ENCODE measurements around the gene MACROD1. TPM values are rescaled to one million over a fixed set of nuclear protein-coding genes. Genes with fewer than 3 reads are reported as not detected.

MACROD1 gene
- total and polyA plus RNA-seq, 7 donors: 147 to 281 (median 180) TPM

GRCh38 chr11:63961608-63962412 lies 204.1 kb downstream of the MACROD1 start:
- DNase-seq: peak; percentile 43 to 77
- no peak for TF ChIP-seq CTCF (IDR thresholded peaks at IDR 0.05)
- H3K4me1 ChIP-seq: no peaks in the 10 kb centered on the region
- ATAC-seq: peak; percentile 30 to 62 (median 52)
- no peak overlapping the region for H3K27ac ChIP-seq
- no peaks in the 10 kb centered on the region for H3K27me3 ChIP-seq (ENCODE audit: insufficient read depth in 3 of 3, low read length in 2 of 3)
- no peak overlapping the region for H3K4me3 ChIP-seq
- H3K36me3 ChIP-seq (ENCODE audit: insufficient read depth in 1 of 2, low read depth in 1 of 2): no peaks in the 10 kb centered on the region
- intact Hi-C loops (cut with DNase I): no loop called here
- no peaks in the 10 kb centered on the region for H3K9me3 ChIP-seq
- WGBS, 3 donors: 19 to 27% (median 22%) methylated on average over 19 of the region's 19 CpGs

- H3K27ac ChIP-seq: no peak overlapping the region
- no peak overlapping the region for H3K4me3 ChIP-seq
- intact Hi-C loops (cut with DNase I): no loop called here
- ATAC-seq (no peak), DNase-seq (no peak)
- no peaks in the 10 kb centered on the region for H3K9me3 ChIP-seq
- WGBS, 3 donors: 86 to 90% (median 88%) methylated on average over 5 of the region's 5 CpGs
- no peak for TF ChIP-seq CTCF (IDR thresholded peaks at IDR 0.05)
- H3K36me3 ChIP-seq (ENCODE audit: insufficient read depth in 1 of 2, low read depth in 1 of 2): peaks cover 3 to 35% of the 10 kb centered on the region in 2 donors
- no peaks in the 10 kb centered on the region for H3K27me3 ChIP-seq (ENCODE audit: insufficient read depth in 3 of 3, low read length in 2 of 3)
- no peaks in the 10 kb centered on the region for H3K4me1 ChIP-seq
Observed at GRCh38 chr11:63958008-63958407, 207.9 kb downstream of the MACROD1 start.

DNA sequence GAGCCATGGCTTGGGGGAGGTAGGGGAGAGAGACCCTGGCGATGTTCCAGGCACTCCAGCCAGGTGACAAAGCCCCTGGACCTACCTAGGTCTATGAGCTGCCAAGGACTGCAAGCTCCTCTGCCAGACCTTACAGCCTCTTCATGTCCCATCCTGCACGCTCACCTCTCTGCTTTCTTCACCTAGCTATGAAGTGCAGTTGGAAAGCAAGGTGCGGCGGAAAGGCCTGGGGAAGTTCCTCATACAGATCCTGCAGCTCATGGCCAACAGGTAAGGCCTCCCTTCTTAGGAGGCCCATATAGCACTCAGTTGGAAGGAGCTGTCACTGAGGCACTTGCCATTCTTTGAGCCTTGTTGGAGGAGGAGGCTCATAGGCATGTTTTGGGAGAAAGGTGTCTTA lies 213.3 kb downstream of the MACROD1 start:
- no peaks in the 10 kb centered on the region for H3K4me1 ChIP-seq
- TF ChIP-seq CTCF (IDR thresholded peaks at IDR 0.05): no peak
- intact Hi-C loops (cut with DNase I): no loop called here
- no peak overlapping the region for H3K27ac ChIP-seq
- DNase-seq (no peak), ATAC-seq (no peak)
- H3K36me3 ChIP-seq (ENCODE audit: insufficient read depth in 1 of 2, low read depth in 1 of 2): peaks cover 3 to 69% of the 10 kb centered on the region in 2 donors
- H3K4me3 ChIP-seq: no peak overlapping the region
- no peaks in the 10 kb centered on the region for H3K9me3 ChIP-seq
- no peaks in the 10 kb centered on the region for H3K27me3 ChIP-seq (ENCODE audit: insufficient read depth in 3 of 3, low read length in 2 of 3)
- WGBS, 3 donors: 96 to 100% (median 98%) methylated on average over 4 of the region's 4 CpGs

DNA sequence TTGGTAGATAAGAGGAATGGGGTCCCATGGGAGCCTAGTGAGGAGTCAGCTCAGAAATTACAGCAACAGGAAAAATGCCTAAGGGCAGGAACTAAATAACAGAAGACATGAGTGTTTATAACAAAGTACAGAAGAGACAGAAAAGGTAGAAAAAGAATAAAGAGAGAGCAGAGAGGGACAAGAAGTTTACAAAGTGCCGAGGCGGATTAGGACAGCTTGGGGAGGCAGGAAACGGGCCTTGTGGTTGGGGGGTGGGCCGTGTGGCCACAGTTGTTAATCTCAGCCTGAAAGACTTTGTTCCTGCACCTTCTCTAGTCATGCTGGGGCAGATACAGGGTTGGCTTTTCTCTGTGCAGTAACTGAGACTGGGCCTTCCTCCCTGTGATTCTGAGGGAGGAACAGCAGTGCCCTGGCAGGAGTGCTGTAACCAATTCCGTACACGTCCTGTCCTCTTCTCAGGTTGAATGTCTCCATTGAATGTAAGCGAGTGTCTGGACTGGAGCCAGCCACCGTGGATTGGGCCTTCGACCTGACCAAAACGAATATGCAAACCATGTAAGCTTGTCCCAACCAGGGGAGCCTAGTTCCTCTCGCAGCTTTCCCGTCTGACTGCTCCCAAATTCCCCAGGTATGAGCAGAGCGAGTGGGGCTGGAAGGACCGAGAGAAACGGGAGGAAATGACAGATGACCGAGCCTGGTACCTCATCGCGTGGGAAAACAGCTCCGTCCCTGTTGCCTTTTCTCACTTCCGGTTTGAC lies 214.0 kb downstream of the MACROD1 start:
- intact Hi-C loops (cut with DNase I): no loop called here
- no peaks in the 10 kb centered on the region for H3K27me3 ChIP-seq (ENCODE audit: insufficient read depth in 3 of 3, low read length in 2 of 3)
- peaks cover 3 to 75% of the 10 kb centered on the region in 2 donors for H3K36me3 ChIP-seq (ENCODE audit: insufficient read depth in 1 of 2, low read depth in 1 of 2)
- ATAC-seq: no peak
- 83 to 85% (median 83%) methylated on average over 20 of the region's 20 CpGs for WGBS, 3 donors
- H3K27ac ChIP-seq: no peak overlapping the region
- no peaks in the 10 kb centered on the region for H3K9me3 ChIP-seq
- no peak overlapping the region for H3K4me3 ChIP-seq
- DNase-seq: no peak
- H3K4me1 ChIP-seq: no peaks in the 10 kb centered on the region
- TF ChIP-seq CTCF (IDR thresholded peaks at IDR 0.05): no peak

Other genes with a start within 250 kb of the MACROD1 start
- 1 to 10 TPM in 1 of 4 donors, under 1 TPM in 3; 0.25 to 2.1 (median 0.47) TPM for gene RCOR2, start 248.9 kb downstream of the MACROD1 start, total RNA-seq
- under 1 TPM; 0.07 to 0.91 (median 0.77) TPM for gene RCOR2, start 248.9 kb downstream of the MACROD1 start, polyA plus RNA-seq
- 10 to 100 TPM in 1 of 4 donors, 1 to 10 TPM in 3; 5.4 to 13.7 (median 7.8) TPM for gene NAA40, start 227.1 kb downstream of the MACROD1 start, total RNA-seq
- gene NAA40, start 227.1 kb downstream of the MACROD1 start, polyA plus RNA-seq: 10 to 100 TPM in 1 of 3 donors, 1 to 10 TPM in 2; 4.6 to 10.5 (median 7.6) TPM
- gene COX8A, start 191.5 kb downstream of the MACROD1 start, total RNA-seq: 100 to 1,000 TPM; 547 to 830 (median 614) TPM
- 1,000 to 10,000 TPM; 1,239 to 1,847 (median 1,663) TPM for gene COX8A, start 191.5 kb downstream of the MACROD1 start, polyA plus RNA-seq
- gene OTUB1, start 179.7 kb downstream of the MACROD1 start, total RNA-seq: 10 to 100 TPM; 39.4 to 47.8 (median 40.8) TPM
- 10 to 100 TPM; 49.1 to 75.4 (median 72.7) TPM for gene OTUB1, start 179.7 kb downstream of the MACROD1 start, polyA plus RNA-seq
- under 1 TPM in 3 of 4 donors, not detected in 1; 0.08 to 0.10 (median 0.08) TPM for gene FLRT1, start 130.2 kb downstream of the MACROD1 start, total RNA-seq
- gene FLRT1, start 130.2 kb downstream of the MACROD1 start, polyA plus RNA-seq: under 1 TPM in 2 of 3 donors, not detected in 1; 0.03 to 0.05 TPM
- gene STIP1, start 20.1 kb upstream of the MACROD1 start, total RNA-seq: 100 to 1,000 TPM; 124 to 194 (median 162) TPM
- 100 to 1,000 TPM; 158 to 207 (median 205) TPM for gene STIP1, start 20.1 kb upstream of the MACROD1 start, polyA plus RNA-seq
- gene FERMT3, start 40.6 kb upstream of the MACROD1 start, total RNA-seq: 10 to 100 TPM in 1 of 4 donors, 1 to 10 TPM in 3; 6.7 to 11.7 (median 8.4) TPM
- gene FERMT3, start 40.6 kb upstream of the MACROD1 start, polyA plus RNA-seq: 1 to 10 TPM; 2.5 to 4.3 (median 3.0) TPM
- 100 to 1,000 TPM in 1 of 4 donors, 10 to 100 TPM in 3; 49.6 to 131 (median 92.5) TPM for gene TRPT1, start 60.1 kb upstream of the MACROD1 start, total RNA-seq
- gene TRPT1, start 60.1 kb upstream of the MACROD1 start, polyA plus RNA-seq: 100 to 1,000 TPM in 2 of 3 donors, 10 to 100 TPM in 1; 88.9 to 109 (median 103) TPM
- 10 to 100 TPM; 39.6 to 59.3 (median 49.6) TPM for gene NUDT22, start 60.2 kb upstream of the MACROD1 start, total RNA-seq
- gene NUDT22, start 60.2 kb upstream of the MACROD1 start, polyA plus RNA-seq: 10 to 100 TPM; 31.6 to 56.0 (median 43.0) TPM
- 10 to 100 TPM; 22.9 to 45.8 (median 30.5) TPM for gene DNAJC4, start 64.4 kb upstream of the MACROD1 start, total RNA-seq
- 10 to 100 TPM; 29.3 to 39.7 (median 29.6) TPM for gene DNAJC4, start 64.4 kb upstream of the MACROD1 start, polyA plus RNA-seq
- gene VEGFB, start 68.5 kb upstream of the MACROD1 start, total RNA-seq: 100 to 1,000 TPM in 2 of 4 donors, 10 to 100 TPM in 2; 77.0 to 125 (median 103) TPM
- gene VEGFB, start 68.5 kb upstream of the MACROD1 start, polyA plus RNA-seq: 100 to 1,000 TPM in 1 of 3 donors, 10 to 100 TPM in 2; 80.4 to 104 (median 100.0) TPM
- 10 to 100 TPM; 17.8 to 26.6 (median 22.3) TPM for gene FKBP2, start 75.0 kb upstream of the MACROD1 start, total RNA-seq
- gene FKBP2, start 75.0 kb upstream of the MACROD1 start, polyA plus RNA-seq: 100 to 1,000 TPM in 1 of 3 donors, 10 to 100 TPM in 2; 45.4 to 228 (median 85.1) TPM
- gene PPP1R14B, start 80.8 kb upstream of the MACROD1 start, total RNA-seq: 100 to 1,000 TPM; 129 to 395 (median 209) TPM
- gene PPP1R14B, start 80.8 kb upstream of the MACROD1 start, polyA plus RNA-seq: 100 to 1,000 TPM; 206 to 522 (median 236) TPM
- 10 to 100 TPM in 1 of 4 donors, 1 to 10 TPM in 3; 5.9 to 10.4 (median 8.2) TPM for gene PLCB3, start 85.4 kb upstream of the MACROD1 start, total RNA-seq
- gene PLCB3, start 85.4 kb upstream of the MACROD1 start, polyA plus RNA-seq: 1 to 10 TPM; 3.8 to 4.7 (median 4.6) TPM
- 10 to 100 TPM; 29.8 to 32.6 (median 30.4) TPM for gene BAD, start 118.6 kb upstream of the MACROD1 start, total RNA-seq
- 100 to 1,000 TPM in 1 of 3 donors, 10 to 100 TPM in 2; 27.7 to 135 (median 69.1) TPM for gene BAD, start 118.6 kb upstream of the MACROD1 start, polyA plus RNA-seq
- 10 to 100 TPM; 13.8 to 20.7 (median 17.6) TPM for gene GPR137, start 119.7 kb upstream of the MACROD1 start, total RNA-seq
- gene GPR137, start 119.7 kb upstream of the MACROD1 start, polyA plus RNA-seq: 10 to 100 TPM; 14.2 to 49.9 (median 17.7) TPM
- gene KCNK4, start 125.2 kb upstream of the MACROD1 start, total RNA-seq: not detected
- not detected for gene KCNK4, start 125.2 kb upstream of the MACROD1 start, polyA plus RNA-seq
- not detected for gene CATSPERZ, start 134.2 kb upstream of the MACROD1 start, total RNA-seq
- under 1 TPM in 1 of 3 donors, not detected in 2; 0.05 TPM for gene CATSPERZ, start 134.2 kb upstream of the MACROD1 start, polyA plus RNA-seq
- 100 to 1,000 TPM; 104 to 261 (median 146) TPM for gene ESRRA, start 139.4 kb upstream of the MACROD1 start, total RNA-seq
- 100 to 1,000 TPM; 274 to 362 (median 316) TPM for gene ESRRA, start 139.4 kb upstream of the MACROD1 start, polyA plus RNA-seq
- gene TRMT112, start 151.4 kb upstream of the MACROD1 start, total RNA-seq: 100 to 1,000 TPM in 1 of 4 donors, 10 to 100 TPM in 3; 78.1 to 135 (median 88.0) TPM
- 100 to 1,000 TPM; 125 to 311 (median 190) TPM for gene TRMT112, start 151.4 kb upstream of the MACROD1 start, polyA plus RNA-seq
- gene PRDX5, start 152.0 kb upstream of the MACROD1 start, total RNA-seq: 100 to 1,000 TPM; 122 to 178 (median 156) TPM
- 100 to 1,000 TPM; 304 to 323 (median 321) TPM for gene PRDX5, start 152.0 kb upstream of the MACROD1 start, polyA plus RNA-seq
- 1 to 10 TPM; 1.4 to 2.9 (median 2.2) TPM for gene CCDC88B, start 174.1 kb upstream of the MACROD1 start, total RNA-seq
- 1 to 10 TPM; 2.5 to 3.6 (median 3.2) TPM for gene CCDC88B, start 174.1 kb upstream of the MACROD1 start, polyA plus RNA-seq
- gene RPS6KA4, start 193.0 kb upstream of the MACROD1 start, total RNA-seq: 10 to 100 TPM in 3 of 4 donors, 1 to 10 TPM in 1; 9.5 to 15.9 (median 13.6) TPM
- gene RPS6KA4, start 193.0 kb upstream of the MACROD1 start, polyA plus RNA-seq: 10 to 100 TPM; 11.5 to 13.8 (median 13.1) TPM

All from psoas muscle (tissue), 8 donors.